GM12878 (cell line): Measurements from ENCODE around the gene SCAMP4. TPM values are rescaled to one million over a fixed set of nuclear protein-coding genes. Genes with fewer than 3 reads are reported as not detected.

Experiments used
- ATAC-seq: fragments of 200-7000 bp; cut with Tn5 transposase; 3 replicates; pipeline ENCODE4 v1.9.1; 2020; ENCODE audit warnings: mild to moderate bottlenecking, moderate library complexity
- BruUV-seq: library from RNA; stranded (reverse); fragments of 400-500 nt; replicated peaks from 2 replicates; lab custom pipeline; 2021; lab: Mats Ljungman, UMichigan
- CTCF ChIA-PET: fragments of 300-600 bp; sonication (Branson Sonifier 250); formaldehyde crosslinking; extraction: SDS; loops from one replicate; lab custom pipeline; 2021; ENCODE audit warnings: inconsistent platforms; lab: Yijun Ruan, JAX
- POLR2A ChIA-PET: fragments of 350-600 bp; formaldehyde crosslinking; extraction: SDS; loops from one replicate; lab custom pipeline; 2021; ENCODE audit warnings: inconsistent platforms; lab: Charles Lee
- RAD21 ChIA-PET: fragments of 300-600 bp; sonication (Branson Sonifier 250); formaldehyde crosslinking; loops from one replicate; lab custom pipeline; 2023; ENCODE audit warnings: antibody characterized with exemption; ENCODE audit not compliant: unreplicated experiment; lab: Charles Lee
- SMC1A ChIA-PET: fragments of 300-600 bp; sonication (Branson Sonifier 250); formaldehyde crosslinking; loops from one replicate; lab custom pipeline; 2023; ENCODE audit not compliant: unreplicated experiment, uncharacterized antibody; lab: Charles Lee
- DNase-seq: peaks from one replicate; pipeline ENCODE4 v3.0.0-alpha.2; 2011; ENCODE audit warnings: low read depth, low spot score
- FAIRE-seq: peaks from 3 replicates; lab custom pipeline; 2011; peaks lifted over from hg19 to GRCh38; lab: Jason Lieb, UNC
- H2AFZ ChIP-seq: 2 replicates; pipeline ENCODE4 v1.6.0; 2011; ENCODE audit warnings: low read depth, low read length, control low read depth; ENCODE audit not compliant: control insufficient read depth
- H3K27ac ChIP-seq: 2 replicates; pipeline ENCODE4 v1.5.1; 2011; ENCODE audit warnings: control low read depth; ENCODE audit not compliant: control insufficient read depth, insufficient read depth
- H3K27me3 ChIP-seq, 2 experiments: replicated peaks in 1 of 2; 2 replicates each; pipeline versions ENCODE4 v1.6.0 to v1.6.1; 2011; ENCODE audit warnings: low read length in 1 of 2; ENCODE audit not compliant: control insufficient read depth in 2 of 2, insufficient read depth in 2 of 2
- H3K36me3 ChIP-seq, 2 experiments: 2 replicates each; pipeline ENCODE4 v1.5.1; 2011; ENCODE audit warnings: low read length in 1 of 2; ENCODE audit not compliant: control insufficient read depth in 2 of 2, insufficient read depth in 2 of 2
- H3K4me1 ChIP-seq: 2 replicates; pipeline ENCODE4 v1.6.1; 2011; ENCODE audit warnings: mild to moderate bottlenecking, low read length, moderate library complexity, mixed read lengths; ENCODE audit not compliant: control insufficient read depth, insufficient read depth
- H3K4me2 ChIP-seq: 2 replicates; pipeline ENCODE4 v1.6.0; 2011; ENCODE audit warnings: control low read depth; ENCODE audit not compliant: control insufficient read depth, insufficient read depth
- H3K4me3 ChIP-seq: fragments of 200-600 bp; sonication (generic); 2 replicates; pipeline ENCODE4 v1.5.1; 2016
- H3K79me2 ChIP-seq: 2 replicates; pipeline ENCODE4 v1.6.0; 2011; ENCODE audit warnings: low read length; ENCODE audit not compliant: control insufficient read depth, insufficient read depth
- H3K9ac ChIP-seq: 2 replicates; pipeline ENCODE4 v1.8.0; 2011; ENCODE audit warnings: low read length, control low read depth, mixed read lengths; ENCODE audit not compliant: control insufficient read depth, insufficient read depth
- H3K9me3 ChIP-seq: replicated peaks from 3 replicates; pipeline ENCODE4 v1.5.1; 2011; ENCODE audit warnings: mild to moderate bottlenecking, low read length; ENCODE audit not compliant: control insufficient read depth, insufficient read depth
- H4K20me1 ChIP-seq: 2 replicates; pipeline ENCODE4 v1.6.0; 2011; ENCODE audit not compliant: control insufficient read depth, insufficient read depth
- E4F1 ChIP-seq: fragments of 450-650 bp; IDR thresholded peaks from 2 replicates; pipeline ENCODE4 v1.6.1; 2018; ENCODE audit warnings: borderline replicate concordance, mild to moderate bottlenecking; ENCODE audit not compliant: partially characterized antibody
- MLLT1 ChIP-seq: fragments of 450-650 bp; IDR thresholded peaks from 2 replicates; pipeline ENCODE4 v1.6.1; 2016; ENCODE audit warnings: mild to moderate bottlenecking
- MYC ChIP-seq: IDR thresholded peaks from 2 replicates; pipeline ENCODE4 v1.6.1; 2011; ENCODE audit warnings: mild to moderate bottlenecking, low read length, moderate library complexity, inconsistent platforms; ENCODE audit not compliant: insufficient read depth, insufficient replicate concordance, insufficient read length, severe bottlenecking
- NFYA ChIP-seq: IDR thresholded peaks from 2 replicates; pipeline ENCODE4 v1.6.1; 2011; ENCODE audit warnings: low read depth, mild to moderate bottlenecking, low read length, improper control_type of control experiment, borderline replicate concordance
- RAD21 ChIP-seq: IDR thresholded peaks from 2 replicates; pipeline ENCODE4 v1.6.1; 2011; ENCODE audit warnings: mild to moderate bottlenecking, low read depth, low read length, moderate library complexity; ENCODE audit not compliant: insufficient read depth
- RCOR1 ChIP-seq: conservative IDR thresholded peaks from 2 replicates; pipeline ENCODE4 v1.6.1; 2012; ENCODE audit warnings: low read depth, low read length, improper control_type of control experiment
- SMAD5 ChIP-seq: IDR thresholded peaks from 2 replicates; pipeline ENCODE4 v1.6.1; 2016; ENCODE audit warnings: antibody characterized with exemption, low read depth
- TCF12 ChIP-seq: IDR thresholded peaks from 2 replicates; pipeline ENCODE4 v1.6.1; 2011; ENCODE audit warnings: low read depth, mild to moderate bottlenecking, low read length
- WRNIP1 ChIP-seq: IDR thresholded peaks from 2 replicates; pipeline ENCODE4 v1.6.1; 2011; ENCODE audit warnings: low read depth, low read length, improper control_type of control experiment, borderline replicate concordance
- ZBTB33 ChIP-seq: fragments of 450-650 bp; IDR thresholded peaks from 2 replicates; pipeline ENCODE4 v1.6.1; 2017; ENCODE audit warnings: mild to moderate bottlenecking
- ZNF384 ChIP-seq: IDR thresholded peaks from 2 replicates; pipeline ENCODE4 v1.6.1; 2012; ENCODE audit warnings: low read depth, mild to moderate bottlenecking, low read length, improper control_type of control experiment, borderline replicate concordance
- WGBS: methylation state at CpG from one replicate; pipeline ENCODE4 v1.1.6; 2016; ENCODE audit warnings: low lambda C conversion rate; ENCODE audit not compliant: insufficient replicate concordance, insufficient coverage; ENCODE audit errors: missing lambda C conversion rate; 5-methylcytosine and 5-hydroxymethylcytosine counted together
- in situ Hi-C: fragments of 300-500 bp; cut with MboI; formaldehyde crosslinking; loops from 9 replicates; pipeline ENCODE4 v1.14.3; 2018; ENCODE audit warnings: mixed read lengths
- intact Hi-C: fragments of 100-400 bp; cut with micrococcal nuclease; formaldehyde crosslinking; loops from one replicate; pipeline ENCODE4 v1.14.2; 2022; ENCODE audit not compliant: unreplicated experiment
- polyA plus RNA-seq, 11 experiments: library from polyadenylated mRNA; depleted of rRNA in 4 of 11; unstranded in 6 of 11; stranded (reverse) in 5 of 11; fragments of >200 nt; fragmentation: Nextera tagmentation in 4 of 11; fragmentation: Illumina TruSeq in 1 of 11; extraction: Ambion mirVana in 4 of 11; extraction: Trizol in 1 of 11; gene quantifications; 1 replicate in 1 of 11; 2 replicates in 10 of 11; pipeline versions ENCODE4 v1.2.1 to v1.2.3, GENCODE V29; 2011 to 2016; ENCODE audit warnings: inconsistent platforms in 2 of 11, missing spikeins in 2 of 11, low read depth in 1 of 11
- total RNA-seq, 4 experiments: library from RNA; depleted of rRNA in 3 of 4; stranded (reverse); fragments of >200 nt in 3 of 4; fragmentation: Illumina TruSeq in 1 of 4; extraction: Trizol in 1 of 4; gene quantifications; 2 replicates each; pipeline versions ENCODE4 v1.2.1 to v1.2.3, GENCODE V29; 2013 to 2021
- TF ChIP-seq, protein P1 (sequence below): fragments of 450-650 bp; formaldehyde crosslinking; IDR thresholded peaks from 2 replicates; pipeline ENCODE4 v1.5.0; 2022; ENCODE audit warnings: mild to moderate bottlenecking, missing genetic modification characterization
- TF ChIP-seq, protein P2 (sequence below): IDR thresholded peaks from 2 replicates; pipeline ENCODE4 v1.6.1; 2011; ENCODE audit warnings: borderline replicate concordance, low read depth, mild to moderate bottlenecking, moderate library complexity, low read length; ENCODE audit not compliant: insufficient read depth, poor library complexity, severe bottlenecking

Gene SCAMP4
- total and polyA plus RNA-seq, 10 of the 15 experiments (the other 5 are each of a cell fraction or from before 2014, with no cell fraction given), result 0.63 to 34.7 (median 12.8) TPM

GRCh38 chr19:1953037-1953436 lies 47.8 kb downstream of the SCAMP4 start:
- SMC1A ChIA-PET, result no interaction called here
- H3K4me1 ChIP-seq, result no peaks in the 10 kb centered on the region
- H3K9ac ChIP-seq, result no peak overlapping the region
- no peak for FAIRE-seq
- H3K79me2 ChIP-seq, result peaks cover 43% of the 10 kb centered on the region
- CTCF ChIA-PET, result no interaction called here
- in situ Hi-C loops (no loop called here), intact Hi-C loops (no loop called here)
- no peaks in the 10 kb centered on the region; the same call in 2 of the 3 replicates for H3K9me3 ChIP-seq
- H3K27me3 ChIP-seq, result no peaks in the 10 kb centered on the region
- RAD21 ChIA-PET, result no interaction called here
- 94% methylated on average over 13 of the region's 19 CpGs for WGBS
- no peak overlapping the region for H3K4me3 ChIP-seq
- BruUV-seq, result no TSS peak
- H3K36me3 ChIP-seq, result peaks cover 5 to 33% of the 10 kb centered on the region in 2 experiments; a peak in 2 of 4 replicates
- no peak overlapping the region for H3K4me2 ChIP-seq
- no peaks in the 10 kb centered on the region; the same call in 1 of the 2 replicates for H4K20me1 ChIP-seq
- POLR2A ChIA-PET, result no interaction called here
- no peak for DNase-seq
- no peak overlapping the region for H2AFZ ChIP-seq
- H3K27ac ChIP-seq, result no peak overlapping the region
- no peak for ATAC-seq
- TF ChIP-seq MLLT1 (no peak), NFYA (no peak), ZBTB33 (no peak), WRNIP1 (no peak), RCOR1 (no peak), MYC (no peak), E4F1 (no peak), ZNF384 (no peak), SMAD5 (no peak), RAD21 (no peak), TCF12 (no peak)
- TF ChIP-seq, protein P1, sequence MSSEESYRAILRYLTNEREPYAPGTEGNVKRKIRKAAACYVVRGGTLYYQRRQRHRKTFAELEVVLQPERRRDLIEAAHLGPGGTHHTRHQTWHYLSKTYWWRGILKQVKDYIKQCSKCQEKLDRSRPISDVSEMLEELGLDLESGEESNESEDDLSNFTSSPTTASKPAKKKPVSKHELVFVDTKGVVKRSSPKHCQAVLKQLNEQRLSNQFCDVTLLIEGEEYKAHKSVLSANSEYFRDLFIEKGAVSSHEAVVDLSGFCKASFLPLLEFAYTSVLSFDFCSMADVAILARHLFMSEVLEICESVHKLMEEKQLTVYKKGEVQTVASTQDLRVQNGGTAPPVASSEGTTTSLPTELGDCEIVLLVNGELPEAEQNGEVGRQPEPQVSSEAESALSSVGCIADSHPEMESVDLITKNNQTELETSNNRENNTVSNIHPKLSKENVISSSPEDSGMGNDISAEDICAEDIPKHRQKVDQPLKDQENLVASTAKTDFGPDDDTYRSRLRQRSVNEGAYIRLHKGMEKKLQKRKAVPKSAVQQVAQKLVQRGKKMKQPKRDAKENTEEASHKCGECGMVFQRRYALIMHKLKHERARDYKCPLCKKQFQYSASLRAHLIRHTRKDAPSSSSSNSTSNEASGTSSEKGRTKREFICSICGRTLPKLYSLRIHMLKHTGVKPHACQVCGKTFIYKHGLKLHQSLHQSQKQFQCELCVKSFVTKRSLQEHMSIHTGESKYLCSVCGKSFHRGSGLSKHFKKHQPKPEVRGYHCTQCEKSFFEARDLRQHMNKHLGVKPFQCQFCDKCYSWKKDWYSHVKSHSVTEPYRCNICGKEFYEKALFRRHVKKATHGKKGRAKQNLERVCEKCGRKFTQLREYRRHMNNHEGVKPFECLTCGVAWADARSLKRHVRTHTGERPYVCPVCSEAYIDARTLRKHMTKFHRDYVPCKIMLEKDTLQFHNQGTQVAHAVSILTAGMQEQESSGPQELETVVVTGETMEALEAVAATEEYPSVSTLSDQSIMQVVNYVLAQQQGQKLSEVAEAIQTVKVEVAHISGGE (CRISPR knock-in tag), result no peak
- TF ChIP-seq, protein P2, sequence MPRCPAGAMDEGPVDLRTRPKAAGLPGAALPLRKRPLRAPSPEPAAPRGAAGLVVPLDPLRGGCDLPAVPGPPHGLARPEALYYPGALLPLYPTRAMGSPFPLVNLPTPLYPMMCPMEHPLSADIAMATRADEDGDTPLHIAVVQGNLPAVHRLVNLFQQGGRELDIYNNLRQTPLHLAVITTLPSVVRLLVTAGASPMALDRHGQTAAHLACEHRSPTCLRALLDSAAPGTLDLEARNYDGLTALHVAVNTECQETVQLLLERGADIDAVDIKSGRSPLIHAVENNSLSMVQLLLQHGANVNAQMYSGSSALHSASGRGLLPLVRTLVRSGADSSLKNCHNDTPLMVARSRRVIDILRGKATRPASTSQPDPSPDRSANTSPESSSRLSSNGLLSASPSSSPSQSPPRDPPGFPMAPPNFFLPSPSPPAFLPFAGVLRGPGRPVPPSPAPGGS, result no peak
